Retinal pigment epithelial cell (primary cell): ENCODE measurements around the gene SARDH.

ENCODE experiments used
- DNase-seq: peaks from one replicate; pipeline ENCODE4 v3.0.0-alpha.2; 2010; ENCODE audit warnings: low read depth
- H3K4me3 ChIP-seq: 2 replicates; pipeline ENCODE4 v1.5.1; 2011; ENCODE audit warnings: mild to moderate bottlenecking, low read length, control low read depth, moderate library complexity
- CTCF ChIP-seq: conservative IDR thresholded peaks from 2 replicates; pipeline ENCODE4 v1.5.1; 2011; ENCODE audit warnings: low read depth, low read length, control low read depth, inconsistent platforms

The SARDH gene

DNA sequence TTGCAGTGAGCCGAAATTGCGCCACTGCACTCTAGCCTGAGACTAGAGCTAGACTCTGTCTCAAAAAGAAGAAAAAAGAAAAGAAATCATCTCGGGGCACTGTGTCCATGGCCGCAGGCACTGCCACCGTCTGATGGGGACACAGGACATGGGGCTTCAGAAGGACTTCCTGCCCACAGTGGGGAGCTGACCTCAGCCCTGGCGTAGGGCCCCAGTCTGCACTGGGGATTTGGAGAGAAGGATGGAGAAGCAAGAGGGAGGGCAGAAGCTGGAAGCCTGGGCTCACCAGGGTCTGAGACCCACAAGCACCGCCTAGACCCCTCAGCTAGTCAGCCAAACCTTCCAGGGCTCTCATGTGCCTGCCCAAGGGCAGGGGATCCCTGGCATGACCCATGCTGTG, 4.1 kb upstream of the SARDH start:
- no peak for DNase-seq
- no peak overlapping the region for H3K4me3 ChIP-seq
- TF ChIP-seq CTCF = no peak

- no peak for DNase-seq
- TF ChIP-seq CTCF = no peak
- H3K4me3 ChIP-seq = no peak overlapping the region
Observed at GRCh38 chr9:133741716-133742115, 3.6 kb upstream of the SARDH start.

DNA sequence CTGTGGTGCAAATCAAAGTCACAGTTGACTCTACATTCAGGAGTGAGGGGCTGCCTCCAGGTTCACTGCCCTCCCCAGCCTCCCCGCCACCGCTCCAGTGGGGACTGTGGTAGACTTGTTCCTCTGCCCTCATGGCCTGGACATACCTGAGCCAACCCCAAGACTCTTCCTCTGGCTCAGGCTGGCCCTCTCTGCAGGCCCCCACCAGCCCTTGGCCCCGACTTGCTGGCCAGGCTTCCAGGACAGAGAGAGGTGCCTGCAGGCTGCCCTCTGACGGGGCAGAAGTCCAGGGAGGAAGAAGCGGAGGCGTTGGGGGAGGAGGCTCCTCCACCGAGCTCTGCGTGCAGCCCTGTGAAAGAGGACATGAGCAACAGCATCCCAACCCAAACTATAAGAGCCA, 2.8 kb upstream of the SARDH start:
- no peak for TF ChIP-seq CTCF
- H3K4me3 ChIP-seq = no peak overlapping the region
- DNase-seq = no peak

GRCh38 chr9:133739408-133740280, 1.5 kb upstream of the SARDH start:
- DNase-seq = no peak
- no peak overlapping the region for H3K4me3 ChIP-seq
- TF ChIP-seq CTCF = no peak

GRCh38 chr9:133738640-133739225, 581 bp upstream of the SARDH start:
- no peak for TF ChIP-seq CTCF
- H3K4me3 ChIP-seq = no peak overlapping the region
- no peak for DNase-seq

DNA sequence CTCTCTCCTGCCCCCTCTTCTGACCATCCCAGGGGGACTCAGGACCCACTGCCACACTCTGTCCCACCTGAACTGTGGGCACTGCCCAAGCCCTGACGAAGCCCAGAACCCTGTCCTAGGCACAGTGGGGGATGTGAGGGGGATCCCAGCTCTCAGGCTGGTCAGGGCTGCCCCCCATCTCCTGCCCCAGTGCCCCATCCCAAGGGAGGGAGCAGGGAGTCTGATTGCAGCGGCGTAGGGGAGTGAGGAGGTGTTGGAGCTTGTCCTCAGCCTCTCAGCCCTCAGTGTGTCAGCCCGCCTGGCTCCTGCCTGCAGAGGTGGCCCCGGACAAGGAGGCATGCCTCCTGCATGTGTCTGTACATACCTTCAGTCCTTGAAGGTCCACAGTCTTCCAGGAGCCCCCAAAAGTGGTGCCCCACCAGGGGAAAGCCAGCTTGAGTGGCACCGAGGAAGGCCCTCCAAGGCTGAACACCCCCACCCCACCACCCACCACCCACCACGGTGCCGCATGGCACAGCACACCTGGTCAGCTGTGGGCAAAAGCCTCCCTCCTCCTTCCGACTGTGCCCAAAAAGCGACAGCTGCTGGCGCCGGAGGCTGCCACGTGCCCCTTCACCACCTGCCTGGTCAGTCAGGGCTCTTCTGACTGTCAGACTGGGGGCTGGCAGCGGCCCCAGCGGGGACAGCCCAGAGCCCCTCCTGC, 930 bp downstream of the SARDH start:
- no peak overlapping the region for H3K4me3 ChIP-seq
- no peak for TF ChIP-seq CTCF
- DNase-seq = no peak
